Measurements from ENCODE around the gene SLIT1.
A peak's percentile ranks its signal among the peaks of the same experiment; 100 is the strongest.

SLIT1 gene

DNA sequence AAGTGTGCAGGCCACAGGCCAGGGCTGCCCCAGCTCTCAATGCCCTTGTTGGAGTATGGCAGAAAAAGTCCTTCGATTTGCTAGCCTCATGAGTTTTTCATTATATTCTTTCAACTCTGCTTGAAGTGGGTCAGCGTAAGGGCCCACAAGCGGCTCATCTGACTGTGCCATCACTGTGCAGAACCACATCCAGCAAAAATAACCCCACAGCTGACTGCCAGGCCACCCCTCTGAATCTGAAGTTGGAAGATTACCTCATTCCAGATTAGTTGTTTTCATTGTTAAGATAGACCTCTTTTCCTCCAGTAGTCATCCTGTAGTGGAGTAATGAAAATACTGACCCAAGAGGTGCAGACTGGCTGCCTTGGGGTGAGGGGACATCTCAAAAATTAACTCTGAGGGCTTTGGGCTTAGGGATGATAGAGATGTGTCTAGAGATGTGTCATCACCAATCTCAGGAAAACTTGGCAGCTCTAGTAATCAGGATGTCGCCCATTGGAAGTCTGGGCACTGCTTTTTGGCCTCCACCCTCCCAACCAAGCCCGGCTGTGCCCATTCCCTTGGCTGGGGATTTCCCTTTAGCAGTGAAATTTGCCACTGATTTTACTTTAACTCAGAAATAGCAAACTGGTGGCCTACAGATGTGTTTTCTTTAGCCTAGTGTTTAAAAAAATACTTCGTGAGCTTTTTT is 189.3 kb downstream of the SLIT1 start:
- no peak for DNase-seq
- intact Hi-C loops (cut with DNase I): no loop called here

DNA sequence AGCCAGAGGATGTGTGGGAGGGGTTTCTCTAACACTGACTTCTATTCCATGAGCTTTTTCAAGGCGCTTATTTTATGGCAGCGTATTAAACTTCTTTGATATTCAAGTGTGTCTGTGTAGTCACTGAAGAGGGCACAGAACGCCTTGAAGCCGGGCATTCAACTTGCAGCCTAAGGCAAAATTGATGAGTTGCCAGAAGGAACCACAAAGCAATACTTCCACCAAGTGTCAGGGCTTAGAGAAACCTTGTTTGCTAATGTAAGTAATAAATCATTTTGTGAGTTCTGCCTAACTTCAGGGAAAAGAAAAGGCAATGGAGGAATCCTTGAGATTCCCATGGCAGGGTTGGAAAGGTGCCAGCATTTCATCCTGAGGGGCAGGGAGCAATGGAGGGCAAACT is 189.9 kb downstream of the SLIT1 start:
- no peak for DNase-seq

DNA sequence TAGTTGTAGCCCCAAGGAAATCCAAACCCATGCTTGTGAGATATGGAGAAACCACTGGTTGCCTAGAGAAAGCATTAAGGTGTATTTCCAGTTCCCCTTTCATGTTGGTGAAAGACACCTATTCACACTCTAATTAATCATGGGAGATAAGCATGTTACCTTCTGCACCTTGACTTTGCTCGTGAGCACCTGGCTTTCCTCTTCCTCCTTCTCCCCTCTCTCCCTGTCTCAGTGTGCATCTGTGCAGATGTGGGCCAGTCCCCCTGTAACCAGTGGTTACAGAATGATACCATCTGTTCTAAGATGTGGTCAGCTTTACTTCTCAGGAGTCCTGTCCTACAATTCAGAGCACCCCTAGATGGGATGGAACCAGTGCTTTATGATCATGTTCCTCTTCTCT is 193.0 kb downstream of the SLIT1 start:
- DNase-seq: no peak
- intact Hi-C loops (cut with DNase I): no loop called here

More for the DNA sequence above, 189.9 kb downstream of the SLIT1 start:
- intact Hi-C loops (cut with DNase I): no loop called here

DNA sequence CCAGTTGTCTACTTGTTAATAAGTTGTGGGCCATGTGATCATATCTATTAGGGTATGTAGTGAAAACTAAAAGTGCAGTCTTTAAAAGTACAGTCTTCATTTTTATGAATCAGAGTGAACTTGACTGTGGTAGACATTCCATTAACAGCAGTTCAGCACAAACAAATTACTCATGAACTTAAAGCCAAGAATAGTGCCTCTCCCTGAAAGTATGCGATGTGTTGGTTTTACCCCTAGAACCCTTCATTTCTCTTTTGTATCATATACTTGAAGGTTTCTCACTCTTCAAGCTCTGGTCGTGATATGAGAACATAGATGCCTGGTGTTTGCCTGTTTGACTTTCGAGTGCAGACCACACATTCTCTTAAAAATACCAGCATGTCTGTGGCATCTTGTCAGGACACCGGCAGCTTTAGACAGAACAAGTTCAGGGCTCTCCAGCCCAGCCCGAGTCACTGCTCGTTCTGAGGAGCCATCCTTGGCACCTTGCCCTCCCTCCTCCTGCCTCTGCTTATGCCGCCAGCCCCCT is 194.4 kb downstream of the SLIT1 start:
- intact Hi-C loops (cut with DNase I): no loop called here
- peak in 1 of 10 donors; percentile 71 for DNase-seq

DNA sequence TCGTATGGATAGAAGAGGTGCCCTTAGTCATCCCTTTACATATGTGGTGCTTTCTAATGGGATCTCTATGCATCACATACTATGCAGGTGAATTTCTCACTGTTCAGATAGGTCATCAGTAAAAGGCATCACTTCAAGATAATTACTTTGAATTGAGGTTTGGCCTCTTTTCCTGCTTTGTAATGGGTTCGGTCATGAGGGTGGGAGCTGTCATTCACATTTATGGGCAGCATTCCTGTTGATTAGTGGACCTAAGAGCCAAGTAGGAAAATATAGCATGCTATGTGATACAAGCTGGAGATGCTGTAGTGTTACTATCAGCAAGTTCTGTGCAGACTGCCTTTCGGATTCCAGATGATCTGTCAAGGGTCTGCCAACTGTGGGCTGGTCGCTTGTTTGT is 197.3 kb downstream of the SLIT1 start:
- intact Hi-C loops (cut with DNase I): no loop called here
- no peak for DNase-seq

DNA sequence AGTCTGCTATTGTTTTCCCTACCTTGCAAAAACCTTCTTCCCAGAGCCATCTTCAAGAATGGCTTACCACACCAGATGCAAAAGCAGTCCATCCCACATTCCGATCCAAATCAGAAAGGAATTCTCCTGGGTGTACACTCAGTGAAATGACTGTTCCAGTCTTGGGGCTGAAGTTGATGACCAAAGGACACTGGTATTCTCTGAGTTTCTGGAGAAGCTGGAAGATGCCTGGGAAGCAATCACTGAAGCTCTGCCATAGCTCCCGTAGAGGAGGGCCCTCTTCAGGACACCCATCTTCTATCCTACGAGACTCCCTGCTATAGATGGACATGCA is 197.9 kb downstream of the SLIT1 start:
- intact Hi-C loops (cut with DNase I): no loop called here
- DNase-seq: no peak

DNA sequence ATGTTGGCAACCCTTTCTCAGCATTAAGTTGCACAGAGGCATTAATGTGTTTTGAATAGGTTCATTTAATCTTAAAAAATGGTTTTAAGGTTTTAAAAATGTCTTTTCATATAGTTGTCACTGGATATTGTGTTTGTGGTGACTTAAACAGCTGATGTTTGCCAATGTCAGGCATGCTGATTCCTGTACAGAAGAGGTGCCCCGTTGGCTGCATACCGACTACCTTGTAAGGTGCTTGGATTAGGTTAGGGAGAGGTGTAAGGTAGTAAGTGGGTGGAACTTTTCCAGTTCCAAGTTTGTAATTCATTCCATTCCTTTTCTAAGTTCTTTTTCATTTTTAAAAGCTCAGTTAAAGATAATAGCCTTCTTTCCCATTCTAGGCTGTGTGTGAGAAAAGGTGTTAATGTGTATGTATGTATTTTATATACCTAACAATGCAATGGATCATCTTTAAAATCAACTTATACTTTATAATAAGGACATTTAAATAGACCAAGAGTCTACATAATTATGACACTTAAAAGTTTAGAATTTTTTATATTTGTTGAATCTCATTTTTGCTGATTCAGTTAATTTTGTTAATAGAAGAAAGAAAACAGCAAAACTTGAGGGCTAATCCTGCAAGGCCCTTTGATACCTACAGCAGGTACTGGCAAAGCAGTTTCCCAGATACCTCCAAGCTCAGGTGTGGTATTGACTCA is 198.5 kb downstream of the SLIT1 start:
- intact Hi-C loops (cut with DNase I): no loop called here
- no peak for DNase-seq

DNA sequence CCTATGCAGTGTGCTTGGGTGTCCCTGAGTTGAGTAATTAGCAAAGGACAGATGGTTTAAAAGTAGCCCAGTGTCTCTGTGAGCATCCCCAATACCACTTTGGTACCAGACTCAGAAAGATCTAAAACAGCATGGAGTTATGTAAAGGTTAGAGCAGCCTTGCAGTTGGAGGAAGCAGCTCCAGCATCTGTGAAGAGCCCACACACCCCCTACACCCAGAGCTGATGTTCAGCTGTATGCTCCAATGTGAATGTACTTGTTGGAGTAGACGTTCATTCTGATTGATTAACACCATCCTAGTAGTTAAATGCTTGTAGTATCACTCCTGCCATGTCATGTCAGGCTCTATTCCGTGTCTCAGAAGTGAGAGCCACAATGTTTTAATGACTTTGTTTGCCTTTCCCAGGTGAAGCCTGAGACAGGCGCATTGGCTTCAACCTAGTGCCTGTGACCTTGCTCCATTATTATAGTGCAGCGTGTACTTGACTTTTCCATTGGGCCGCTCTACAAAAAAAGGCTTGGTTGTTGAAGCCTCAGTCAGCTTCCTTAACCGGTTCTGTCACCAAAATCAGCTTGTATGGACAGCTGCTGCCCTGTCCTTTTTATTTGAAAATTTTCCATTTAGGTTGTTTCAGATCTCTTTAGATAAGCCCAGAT is 199.4 kb downstream of the SLIT1 start:
- no peak for DNase-seq
- intact Hi-C loops (cut with DNase I): no loop called here

DNA sequence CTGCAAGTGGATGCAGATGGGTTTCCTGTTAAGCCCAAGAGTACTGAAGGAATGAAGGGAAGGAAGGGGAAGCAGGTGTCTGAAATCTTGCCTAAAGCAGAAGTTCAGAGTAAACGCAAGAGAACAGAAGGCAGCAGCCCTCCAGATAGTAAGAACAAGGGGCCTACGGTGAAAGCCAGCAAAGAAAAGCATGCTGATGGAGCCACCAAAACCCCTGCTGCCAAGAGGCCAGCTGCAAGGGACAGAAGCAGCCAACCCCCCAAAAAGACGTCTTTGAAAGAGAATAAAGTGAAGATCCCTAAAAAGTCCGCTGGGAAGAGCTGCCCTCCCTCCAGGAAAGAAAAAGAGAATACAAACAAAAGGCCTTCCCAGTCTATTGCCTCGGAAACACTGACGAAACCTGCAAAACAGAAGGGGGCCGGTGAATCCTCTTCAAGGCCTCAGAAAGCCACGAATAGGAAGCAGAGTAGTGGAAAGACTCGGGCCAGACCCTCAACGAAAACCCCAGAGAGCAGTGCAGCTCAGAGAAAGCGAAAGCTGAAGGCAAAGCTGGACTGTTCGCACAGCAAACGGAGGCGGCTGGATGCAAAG is 201.1 kb downstream of the SLIT1 start:
- peak in 2 of 10 donors; percentile 30 to 81 for DNase-seq
- intact Hi-C loops (cut with DNase I): no loop called here

DNA sequence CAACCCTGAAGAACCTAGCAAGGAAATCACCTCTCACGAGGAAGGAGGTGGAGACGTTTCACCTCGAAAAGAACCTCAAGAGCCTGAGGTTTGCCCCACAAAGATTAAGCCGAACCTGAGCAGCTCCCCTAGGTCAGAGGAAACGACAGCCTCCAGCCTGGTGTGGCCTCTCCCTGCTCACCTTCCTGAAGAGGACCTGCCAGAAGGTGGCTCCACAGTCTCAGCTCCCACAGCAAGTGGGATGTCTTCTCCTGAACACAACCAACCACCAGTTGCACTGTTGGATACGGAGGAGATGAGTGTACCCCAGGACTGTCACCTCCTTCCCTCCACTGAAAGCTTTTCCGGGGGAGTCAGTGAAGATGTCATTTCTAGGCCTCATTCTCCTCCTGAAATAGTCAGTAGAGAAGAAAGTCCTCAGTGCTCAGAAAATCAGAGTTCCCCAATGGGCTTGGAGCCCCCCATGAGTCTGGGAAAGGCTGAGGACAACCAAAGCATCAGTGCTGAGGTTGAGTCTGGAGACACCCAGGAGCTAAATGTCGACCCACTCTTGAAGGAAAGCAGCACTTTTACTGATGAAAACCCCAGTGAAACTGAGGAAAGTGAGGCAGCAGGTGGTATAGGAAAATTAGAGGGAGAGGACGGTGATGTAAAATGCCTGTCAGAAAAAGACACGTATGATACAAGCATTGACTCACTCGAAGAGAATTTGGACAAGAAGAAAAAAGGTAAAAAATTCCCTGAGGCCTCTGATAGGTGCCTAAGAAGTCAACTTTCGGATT is 203.4 kb downstream of the SLIT1 start:
- intact Hi-C loops (cut with DNase I): no loop called here
- peak in 1 of 10 donors; percentile 67 for DNase-seq

DNA sequence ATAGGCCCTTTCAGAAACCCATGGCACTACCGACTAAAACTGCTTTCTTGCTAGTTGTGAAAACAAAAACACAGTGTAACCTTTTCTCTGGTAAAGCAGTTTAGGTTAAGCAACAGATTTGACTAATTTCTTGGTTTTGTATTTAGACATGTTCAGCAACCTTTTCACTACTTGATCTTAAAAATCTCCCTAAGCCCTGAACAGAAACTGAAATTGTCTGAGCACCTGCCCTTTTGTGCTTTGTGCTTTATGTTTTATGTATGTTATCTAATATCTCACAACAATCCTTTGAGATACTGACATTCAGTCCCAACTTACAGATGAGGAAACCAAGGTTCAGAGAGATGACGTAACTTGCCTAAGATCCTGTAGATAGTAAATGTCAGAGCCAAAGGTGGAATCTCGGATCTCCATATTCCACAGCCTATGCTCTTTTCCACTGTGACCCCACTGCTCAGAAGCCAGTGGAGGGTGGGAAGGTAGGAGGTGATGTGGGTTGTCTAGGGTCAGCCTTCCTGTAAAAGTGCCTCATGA is 207.1 kb downstream of the SLIT1 start:
- no peak for DNase-seq
- intact Hi-C loops (cut with DNase I): no loop called here

DNA sequence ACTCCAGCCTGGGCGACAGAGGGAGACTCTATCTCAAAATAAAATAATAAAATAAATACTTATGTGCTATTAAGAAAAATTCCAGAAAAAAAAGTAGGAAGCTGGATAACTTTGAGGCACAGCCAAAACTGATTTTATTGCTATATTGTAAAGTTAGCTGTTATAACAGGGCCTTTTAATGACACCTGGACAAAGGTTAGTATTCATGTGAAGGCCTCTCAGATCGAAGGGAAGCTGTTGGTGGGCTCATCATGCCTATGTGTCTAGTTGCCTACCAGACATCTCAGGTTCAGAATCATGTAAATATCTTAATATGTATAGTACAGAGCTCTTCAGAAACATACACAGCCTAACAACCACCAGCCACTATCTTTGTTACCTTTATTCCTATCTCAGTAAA is 210.6 kb downstream of the SLIT1 start:
- intact Hi-C loops (cut with DNase I): no loop called here
- DNase-seq: no peak

DNA sequence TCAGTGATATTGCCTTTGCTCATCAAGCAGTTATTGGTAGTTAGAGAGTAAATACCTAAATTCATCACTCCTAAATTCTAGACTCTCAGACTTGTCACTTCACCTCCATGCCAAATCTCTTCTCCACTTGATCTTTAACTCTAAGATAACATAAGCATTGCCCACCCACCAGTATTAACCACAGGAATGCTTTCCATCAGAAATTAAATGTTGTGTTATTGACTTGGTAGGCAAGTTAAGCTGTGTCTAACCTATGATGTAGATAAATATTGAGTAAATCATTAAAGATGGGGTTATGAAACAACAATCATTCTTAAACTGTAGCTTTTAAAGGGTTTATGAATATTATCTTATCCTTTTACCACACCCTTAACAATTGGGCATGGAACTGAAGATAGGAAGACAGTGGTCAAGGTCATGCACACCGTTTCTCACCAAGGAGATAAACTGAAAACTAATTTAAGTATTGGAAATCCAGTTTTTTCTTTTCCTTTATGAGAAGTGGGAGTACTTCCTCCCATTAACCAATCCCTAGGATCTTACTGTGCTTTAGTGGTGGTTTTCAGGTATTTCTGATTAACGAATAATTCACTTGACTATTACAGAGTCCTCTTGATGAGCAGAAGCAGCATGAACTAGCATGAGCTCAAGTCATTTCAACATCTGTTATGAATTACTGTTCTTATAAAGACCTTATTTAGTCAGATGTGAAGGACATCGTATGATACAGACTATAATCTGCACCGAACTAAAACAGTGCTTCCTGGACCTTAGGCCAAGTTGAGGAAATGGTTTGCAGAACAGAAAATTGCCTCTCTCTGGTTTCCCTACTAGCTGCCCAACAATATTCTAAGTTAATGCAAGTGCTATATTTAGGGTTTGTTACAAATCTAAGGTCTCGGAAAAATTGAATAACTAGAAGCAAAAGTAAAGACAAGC is 211.7 kb downstream of the SLIT1 start:
- DNase-seq: no peak
- intact Hi-C loops (cut with DNase I): no loop called here

DNA sequence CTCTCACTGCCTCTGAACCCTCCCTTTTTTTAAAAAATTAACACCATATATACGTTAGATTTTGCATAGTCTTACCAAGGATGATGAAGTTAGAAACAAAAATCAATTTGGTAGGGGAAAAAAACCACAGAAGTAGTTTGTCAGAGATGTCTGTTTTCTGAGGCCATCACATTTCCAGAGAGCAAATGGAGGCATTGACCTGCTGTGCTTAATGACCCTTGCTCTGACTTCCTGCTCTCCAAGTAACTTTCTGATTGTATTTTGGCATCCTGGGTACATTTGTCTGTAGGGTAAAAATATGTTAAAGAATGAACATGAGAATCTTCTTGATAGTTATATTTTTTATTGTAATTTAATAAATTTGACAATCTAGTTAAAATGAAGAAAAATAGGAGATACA is 213.5 kb downstream of the SLIT1 start:
- intact Hi-C loops (cut with DNase I): no loop called here
- DNase-seq: no peak

DNA sequence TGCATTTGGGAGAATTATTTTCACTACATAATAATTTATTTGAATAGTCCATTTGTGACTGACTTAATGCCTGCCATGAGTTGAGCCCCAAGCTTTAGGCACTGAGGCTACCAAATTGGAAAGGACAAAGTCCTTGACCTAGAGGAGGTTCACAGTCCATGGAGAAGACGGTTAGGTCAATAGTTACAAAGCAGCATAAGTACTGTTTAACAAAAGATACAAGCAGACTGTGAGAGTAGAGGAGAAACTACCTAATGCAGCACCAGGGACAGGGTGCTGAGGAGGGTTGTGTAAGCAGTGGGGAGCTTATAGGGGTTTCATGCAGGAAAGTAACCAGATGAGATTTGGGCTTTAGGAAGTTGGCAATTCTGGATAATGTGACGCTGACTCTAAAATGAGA is 214.4 kb downstream of the SLIT1 start:
- intact Hi-C loops (cut with DNase I): no loop called here
- no peak for DNase-seq

DNA sequence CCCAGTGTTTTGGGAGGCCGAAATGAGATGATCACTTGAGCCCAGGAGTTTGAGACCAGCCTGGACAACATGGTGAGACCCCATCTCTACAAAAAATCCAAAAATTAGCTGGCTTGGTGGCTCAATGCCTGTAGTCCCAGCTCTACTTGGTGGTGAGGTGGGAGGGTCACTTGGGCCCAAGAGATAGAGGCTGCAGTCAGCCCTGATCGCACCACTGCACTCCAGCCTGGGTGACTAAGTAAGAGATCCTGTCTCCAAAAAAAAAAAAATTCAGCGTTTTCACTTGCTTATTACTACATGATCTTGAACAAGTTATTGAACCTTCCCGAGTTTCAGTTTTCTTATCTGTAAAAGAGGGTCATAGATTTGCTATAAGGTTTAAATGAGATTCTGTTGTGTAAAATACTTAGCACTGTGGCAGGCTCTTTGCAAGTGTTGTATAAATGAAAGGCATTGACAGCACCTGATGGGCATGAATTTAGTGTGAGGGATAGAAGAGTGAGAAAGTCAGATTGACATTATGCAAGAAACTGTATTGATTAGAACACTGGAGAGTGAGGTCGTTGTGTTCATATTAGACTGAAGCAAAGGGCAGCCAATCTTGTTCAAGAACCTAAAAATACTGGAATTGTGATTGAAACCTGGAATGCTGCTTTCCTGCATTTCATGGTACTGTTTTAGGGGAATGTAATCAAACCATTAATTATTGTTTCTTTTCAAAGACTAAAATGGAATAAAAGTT is 216.9 kb downstream of the SLIT1 start:
- no peak for DNase-seq

DNA sequence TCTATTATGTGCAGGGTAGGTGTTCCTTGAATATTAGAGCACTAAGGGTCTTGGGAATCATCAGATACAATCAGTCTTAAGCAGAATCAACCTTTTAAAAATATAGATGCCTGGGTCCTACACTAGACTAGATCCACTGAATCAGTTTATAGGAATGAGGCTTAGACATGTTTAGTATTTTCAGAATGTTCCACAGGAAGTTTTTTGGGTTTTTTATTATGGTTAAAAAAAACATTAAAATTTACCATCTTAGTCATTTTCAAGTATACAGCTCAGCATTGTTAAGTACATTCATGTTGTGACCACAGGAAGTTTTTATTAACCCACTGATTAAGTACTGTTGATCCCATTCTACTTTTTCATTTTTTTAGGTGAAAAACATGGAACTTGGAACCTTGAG is 217.9 kb downstream of the SLIT1 start:
- intact Hi-C loops (cut with DNase I): no loop called here
- DNase-seq: no peak

More for the DNA sequence above, 216.9 kb downstream of the SLIT1 start:
- intact Hi-C loops (cut with DNase I): no loop called here

DNA sequence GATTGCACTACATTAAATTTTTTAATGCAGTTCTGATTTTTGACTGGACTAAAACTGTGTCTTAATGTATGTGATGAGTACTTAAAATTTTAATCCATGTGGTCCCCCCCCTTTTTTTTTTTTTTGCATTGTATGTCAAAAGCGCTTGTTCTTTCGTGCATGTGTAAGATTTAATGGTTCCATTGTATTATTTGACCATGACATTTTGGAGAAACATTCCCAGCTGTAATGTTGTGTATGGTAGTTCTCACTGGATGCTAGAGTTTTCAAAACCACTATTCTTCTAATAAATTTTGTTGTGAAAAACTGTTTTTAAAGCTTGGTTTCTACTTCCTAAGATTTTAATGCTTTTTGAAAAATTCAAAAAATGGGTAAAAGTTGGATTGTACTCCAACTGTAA is 221.6 kb downstream of the SLIT1 start:
- DNase-seq: no peak
- intact Hi-C loops (cut with DNase I): no loop called here

DNA sequence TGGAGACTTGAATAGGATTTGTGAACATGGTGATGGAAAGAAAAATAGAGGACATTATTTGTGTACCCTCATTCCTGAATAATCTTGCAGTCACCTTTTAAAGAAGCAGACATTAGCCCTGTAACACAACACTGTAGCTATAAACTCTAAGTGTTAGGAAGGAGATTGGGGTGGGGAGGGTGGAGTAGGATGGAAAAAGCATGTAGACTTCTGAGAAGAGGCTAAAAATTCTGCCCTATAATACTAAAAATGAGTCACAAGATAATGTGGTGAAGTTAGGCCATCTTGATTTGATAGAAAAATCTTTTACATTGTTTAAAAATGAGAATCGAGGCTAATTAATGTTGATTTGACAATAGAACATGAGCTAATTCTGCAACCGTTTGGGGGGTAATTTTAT is 224.9 kb downstream of the SLIT1 start:
- intact Hi-C loops (cut with DNase I): no loop called here
- no peak for DNase-seq
